ENCODE data around the gene CACNA1D.

DNA sequence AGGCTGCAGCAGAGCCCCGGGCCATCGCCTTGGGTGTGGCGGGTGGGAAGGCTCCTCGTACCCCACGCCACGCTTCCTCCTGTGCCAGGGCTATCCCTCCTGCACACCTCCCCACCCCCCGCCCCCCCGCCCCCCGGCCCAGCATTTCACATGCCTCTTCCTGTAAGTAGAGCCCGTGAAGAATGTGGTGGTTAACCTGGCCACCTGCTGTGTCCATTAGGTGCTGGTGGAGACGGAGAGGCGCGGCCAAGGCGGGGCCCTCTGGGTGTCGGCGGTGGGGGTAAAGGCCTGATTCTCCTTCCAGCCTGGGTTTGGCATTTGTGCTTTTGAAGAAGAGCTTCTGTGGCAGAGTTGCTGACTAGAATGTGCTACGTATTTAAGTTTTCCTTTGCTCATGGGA is 224.1 kb downstream of the CACNA1D start:
- TF ChIP-seq FOXK2 (IDR thresholded peaks at IDR 0.05) = no peak
- no peak for TF ChIP-seq SUZ12 (IDR thresholded peaks at IDR 0.05)
- TF ChIP-seq, protein P1, sequence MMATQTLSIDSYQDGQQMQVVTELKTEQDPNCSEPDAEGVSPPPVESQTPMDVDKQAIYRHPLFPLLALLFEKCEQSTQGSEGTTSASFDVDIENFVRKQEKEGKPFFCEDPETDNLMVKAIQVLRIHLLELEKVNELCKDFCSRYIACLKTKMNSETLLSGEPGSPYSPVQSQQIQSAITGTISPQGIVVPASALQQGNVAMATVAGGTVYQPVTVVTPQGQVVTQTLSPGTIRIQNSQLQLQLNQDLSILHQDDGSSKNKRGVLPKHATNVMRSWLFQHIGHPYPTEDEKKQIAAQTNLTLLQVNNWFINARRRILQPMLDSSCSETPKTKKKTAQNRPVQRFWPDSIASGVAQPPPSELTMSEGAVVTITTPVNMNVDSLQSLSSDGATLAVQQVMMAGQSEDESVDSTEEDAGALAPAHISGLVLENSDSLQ (IDR thresholded peaks at IDR 0.05) = no peak
- no peak for TF ChIP-seq TARDBP (IDR thresholded peaks at IDR 0.05)
- TF ChIP-seq L3MBTL2 (conservative IDR thresholded peaks at IDR 0.05) = no peak
- TF ChIP-seq ZNF384 (IDR thresholded peaks at IDR 0.05) = no peak
- no peak for TF ChIP-seq FOXM1 (IDR thresholded peaks at IDR 0.05; ENCODE audit: borderline replicate concordance)
- no peak for TF ChIP-seq SP1 (IDR thresholded peaks at IDR 0.05)
- no peak for TF ChIP-seq HDGF (IDR thresholded peaks at IDR 0.05; ENCODE audit: borderline replicate concordance)
- TF ChIP-seq ELF4 (IDR thresholded peaks at IDR 0.05) = no peak
- no peak for TF ChIP-seq FOXA1 (IDR thresholded peaks at IDR 0.05)
- no peak for TF ChIP-seq BHLHE40 (IDR thresholded peaks at IDR 0.05; ENCODE audit: borderline replicate concordance)
- TF ChIP-seq NFRKB (IDR thresholded peaks at IDR 0.05) = no peak

All from HEK293T (cell line).